HG02885 (cell line): ENCODE measurements around the gene ZNF423.

Experiments used
- ATAC-seq: cut with Tn5 transposase; IDR thresholded peaks from one replicate; pipeline ENCODE4 v1.9.1; 2021; ENCODE audit warnings: mild to moderate bottlenecking; ENCODE audit not compliant: unreplicated experiment, poor library complexity

The ZNF423 gene

DNA sequence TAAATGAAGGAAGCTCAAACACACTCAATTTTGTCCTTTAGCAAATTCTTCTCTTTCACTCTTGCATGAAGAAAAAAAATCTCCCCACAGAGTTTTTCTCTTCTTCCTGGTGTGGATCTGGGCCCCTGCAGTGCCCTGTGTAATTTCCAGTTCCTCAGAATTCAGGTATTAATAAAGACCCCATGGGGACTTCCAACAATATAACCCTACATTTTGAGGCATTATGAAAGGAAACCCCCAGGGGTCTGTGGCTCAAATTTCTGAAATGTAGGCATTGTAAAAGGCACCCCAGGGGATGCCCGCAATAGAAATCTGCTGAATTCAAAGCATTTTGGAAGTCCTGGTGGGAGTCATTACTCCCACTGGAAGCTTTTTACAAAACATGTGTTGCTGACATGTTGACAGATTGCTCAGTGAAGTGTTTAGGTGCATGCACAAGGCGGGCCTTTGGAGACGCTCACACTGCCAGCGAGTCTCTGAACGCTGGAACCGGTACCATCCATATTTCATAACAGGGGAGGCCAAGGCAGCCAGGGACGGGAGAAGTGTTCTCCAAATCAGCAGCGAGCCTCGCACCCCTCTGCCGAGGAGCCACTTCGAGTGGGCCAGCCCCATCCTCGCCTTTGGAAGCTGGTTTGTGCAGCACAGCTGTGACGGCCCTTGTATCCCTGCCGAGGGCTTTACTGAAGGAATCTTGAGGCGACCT is 154.0 kb downstream of the ZNF423 start:
- no peak for ATAC-seq

DNA sequence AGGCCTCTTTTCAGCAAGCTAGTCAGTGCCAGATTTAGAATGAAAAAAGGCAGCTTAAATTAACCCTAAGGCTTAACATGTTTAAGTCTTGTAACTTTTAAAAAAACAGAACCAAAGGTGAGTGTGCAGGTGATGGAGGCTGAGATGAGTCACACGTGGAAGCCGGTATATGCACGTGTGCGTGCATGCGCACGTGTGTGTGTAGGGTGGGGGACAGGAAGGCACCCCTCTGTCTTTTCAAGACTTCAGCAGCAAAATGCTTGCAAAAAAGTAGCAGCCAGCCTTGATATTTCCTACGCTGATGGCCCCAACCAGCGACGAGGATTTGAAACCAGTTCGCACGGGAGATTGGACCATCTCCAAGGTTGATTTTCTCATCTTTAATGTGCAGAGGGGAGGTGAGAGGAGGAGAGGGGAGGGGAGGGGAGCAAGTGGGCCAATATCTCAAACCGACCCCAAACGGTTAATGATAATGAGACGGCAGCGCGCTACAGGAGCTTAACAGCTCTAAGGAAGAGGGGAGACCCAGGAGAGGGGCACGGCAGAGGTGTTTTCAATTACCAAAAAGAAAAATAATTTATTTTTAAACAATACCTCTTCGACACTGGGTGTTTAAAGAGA is 154.7 kb downstream of the ZNF423 start:
- ATAC-seq, result no peak

DNA sequence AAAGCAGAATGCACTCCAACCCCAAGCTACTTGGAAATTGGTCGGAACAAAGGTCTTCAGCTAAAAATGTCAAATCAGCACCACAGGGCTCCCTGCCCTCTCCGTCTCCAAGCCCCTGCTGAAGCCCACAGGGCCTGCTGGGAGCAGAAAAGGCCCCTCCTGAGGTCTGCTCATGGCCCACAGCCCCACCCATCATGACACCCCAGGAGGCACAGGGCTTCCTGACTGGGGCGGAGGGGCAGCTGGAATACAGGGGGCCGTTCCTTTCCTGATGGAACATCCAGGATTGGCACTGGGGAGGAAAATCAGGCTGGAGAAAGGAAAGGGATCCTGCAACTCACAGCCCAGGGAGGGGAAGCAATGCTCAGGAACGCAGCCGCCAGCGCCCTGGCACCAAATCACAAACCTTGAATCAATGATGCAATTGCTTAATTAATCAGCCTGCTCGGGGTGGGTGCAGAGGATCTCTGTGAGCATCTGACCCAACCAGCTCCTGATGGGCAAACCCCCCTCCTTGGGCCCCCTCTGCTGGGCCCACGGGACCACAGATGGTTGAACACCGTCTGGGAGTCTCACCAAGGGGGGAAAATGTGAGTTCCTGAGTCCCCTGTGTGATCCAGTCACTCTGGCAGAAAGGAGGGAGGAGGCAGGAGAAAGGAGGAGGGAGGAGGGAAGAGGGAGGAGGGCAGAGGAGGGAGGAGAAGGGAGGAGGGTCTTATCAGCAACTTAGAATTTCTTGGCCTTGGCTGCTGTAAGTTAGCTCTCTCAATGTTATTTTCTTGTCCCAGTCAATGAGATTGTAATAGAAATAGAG is 155.5 kb downstream of the ZNF423 start:
- no peak for ATAC-seq

DNA sequence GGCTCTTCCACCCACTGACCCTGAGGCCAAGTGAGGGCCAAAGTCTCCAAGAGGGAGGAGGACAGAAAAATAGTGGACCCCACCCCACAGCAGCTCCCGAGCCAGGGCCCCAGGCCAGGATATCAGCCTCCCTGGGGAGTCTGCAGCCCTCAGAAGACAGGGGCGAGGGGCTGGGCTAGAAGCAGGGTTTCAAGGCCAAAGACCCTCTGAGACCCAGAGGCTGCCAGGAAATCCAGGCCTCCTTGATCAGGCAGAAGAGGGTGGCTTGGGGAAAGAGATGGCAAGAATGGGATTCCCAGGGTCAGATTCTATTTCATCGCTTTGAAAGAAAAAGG is 156.1 kb downstream of the ZNF423 start:
- ATAC-seq, result no peak

DNA sequence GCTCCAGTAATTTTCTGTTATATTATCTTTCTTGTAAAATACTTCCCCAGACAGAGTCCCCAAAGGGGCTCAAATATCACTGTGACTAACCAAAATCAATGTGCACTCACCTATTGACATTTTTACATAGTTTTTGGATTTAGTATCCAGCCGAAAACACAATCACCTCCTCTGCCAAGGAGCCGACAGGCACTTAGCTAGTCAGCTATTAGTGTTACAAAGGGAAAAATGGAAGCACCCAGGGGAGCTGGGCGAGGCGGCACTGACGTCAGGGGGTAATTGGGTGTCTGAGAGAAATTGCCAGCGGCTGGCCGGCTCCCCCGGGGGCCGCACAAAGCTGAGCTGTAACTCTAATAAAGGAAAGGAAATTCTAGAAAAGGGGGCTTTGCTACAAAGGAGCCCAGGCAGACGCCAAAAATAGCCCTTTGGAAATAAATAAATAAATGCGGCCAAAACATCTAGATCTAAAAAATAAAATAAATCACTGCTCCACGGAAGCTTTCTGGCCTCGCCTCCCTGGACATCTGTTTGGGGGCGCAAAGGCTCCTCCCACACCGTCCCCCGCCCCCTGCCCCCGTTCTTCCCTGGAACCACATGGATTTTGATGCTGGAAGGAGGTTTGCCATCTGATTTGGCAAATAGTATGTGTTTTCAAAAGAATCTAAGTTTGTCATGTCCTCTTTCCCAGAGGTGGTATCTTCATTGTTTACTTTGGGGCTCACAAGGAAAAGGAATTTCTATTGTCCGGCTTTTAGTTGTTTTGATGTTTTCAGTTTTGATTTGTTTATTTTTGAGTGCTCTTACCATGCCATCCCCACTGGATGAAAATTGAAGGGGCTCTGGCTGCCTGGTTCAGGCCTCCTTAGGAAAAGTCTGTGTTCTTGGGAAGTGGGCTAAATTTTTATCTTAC is 156.7 kb downstream of the ZNF423 start:
- ATAC-seq, result no peak

DNA sequence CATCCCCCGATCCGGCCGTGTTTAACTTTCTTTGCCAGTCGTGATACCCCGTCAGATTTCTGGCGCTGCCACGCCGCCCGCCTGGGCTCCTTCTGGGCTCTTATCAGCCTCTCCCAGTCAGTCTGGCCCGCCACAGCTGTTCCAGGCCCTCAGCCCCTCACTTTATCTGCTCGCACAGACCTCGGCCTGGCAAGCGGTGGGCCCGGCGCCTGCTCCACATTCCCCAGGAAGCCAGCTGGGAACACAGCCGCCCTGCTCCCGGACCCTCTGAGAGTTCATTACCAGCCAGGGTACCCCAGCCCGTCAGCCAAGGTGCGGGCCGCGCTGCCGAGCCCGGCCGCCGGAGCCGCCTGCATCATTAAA is 157.5 kb downstream of the ZNF423 start:
- ATAC-seq, result no peak

DNA sequence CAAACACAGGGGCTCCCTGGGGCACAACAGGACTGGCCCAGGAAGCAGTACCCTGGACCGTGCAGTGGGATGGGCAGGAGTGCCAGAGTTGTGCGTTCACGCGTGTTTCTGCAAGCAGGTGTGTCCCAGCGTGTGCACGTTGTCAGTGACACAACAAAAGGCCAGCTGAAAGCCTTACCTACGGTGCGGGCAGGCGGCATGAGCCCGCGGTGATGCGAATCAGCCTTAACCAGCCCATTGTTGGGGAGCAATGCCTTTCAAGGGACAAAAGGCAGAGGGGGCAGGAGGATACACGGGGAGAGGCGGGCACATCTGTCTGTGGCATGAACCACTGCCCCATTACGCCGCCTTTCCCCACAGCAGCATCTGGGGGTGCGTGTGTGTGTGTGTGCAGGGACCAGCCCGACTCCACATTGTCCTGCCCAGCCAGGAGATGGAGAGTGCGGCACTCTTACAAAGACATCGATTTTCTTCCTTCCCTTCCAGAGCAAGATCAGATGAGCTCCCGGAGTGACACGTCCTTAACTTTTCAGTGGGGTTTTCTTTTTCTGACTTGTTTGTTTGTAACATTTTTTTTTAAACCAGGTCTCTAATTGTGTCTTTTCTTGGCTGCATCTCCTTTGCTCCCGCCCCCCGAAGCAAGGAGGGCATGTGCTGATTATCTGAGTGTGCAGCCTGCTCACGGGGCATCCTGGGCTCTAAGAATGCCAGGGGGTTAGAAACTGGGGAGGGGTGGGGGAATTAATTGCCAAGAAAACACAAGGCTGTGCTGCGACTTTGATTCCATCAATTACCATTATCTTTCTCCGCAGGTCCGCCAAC is 158.1 kb downstream of the ZNF423 start:
- no peak for ATAC-seq

DNA sequence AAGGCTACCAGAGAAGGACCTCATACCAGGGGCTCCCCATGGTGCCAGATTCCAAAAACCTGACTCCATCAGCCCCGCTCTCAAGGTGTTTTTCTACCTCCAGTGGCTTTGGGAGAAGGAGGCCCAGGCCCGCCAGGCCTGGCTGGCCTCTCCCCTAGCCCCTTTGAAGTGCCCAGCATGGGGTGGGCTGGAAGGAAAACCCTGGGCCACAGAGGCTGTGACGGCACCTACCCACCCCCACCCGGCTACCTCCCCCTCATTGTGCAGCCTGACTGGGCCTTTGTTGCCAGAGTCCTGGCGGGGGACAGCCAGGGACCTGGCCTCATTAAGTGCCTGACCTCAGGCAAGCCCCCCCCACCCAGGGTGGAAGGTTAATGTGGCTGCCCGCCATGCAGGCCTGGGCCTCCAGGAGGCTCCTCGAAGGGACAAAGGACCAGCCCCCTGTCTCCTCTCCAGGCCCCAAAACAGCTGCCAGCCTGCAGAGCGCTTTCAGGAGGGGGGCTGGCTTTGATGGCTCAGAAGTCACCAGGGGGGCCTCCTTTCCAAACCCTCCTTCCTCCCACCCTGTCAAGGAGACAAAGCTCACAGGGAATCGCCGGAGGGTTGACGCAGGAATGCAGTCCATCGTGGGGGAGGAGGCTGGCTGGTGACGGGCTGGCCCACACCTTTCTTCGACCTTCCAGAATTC is 159.4 kb downstream of the ZNF423 start:
- ATAC-seq, result no peak

DNA sequence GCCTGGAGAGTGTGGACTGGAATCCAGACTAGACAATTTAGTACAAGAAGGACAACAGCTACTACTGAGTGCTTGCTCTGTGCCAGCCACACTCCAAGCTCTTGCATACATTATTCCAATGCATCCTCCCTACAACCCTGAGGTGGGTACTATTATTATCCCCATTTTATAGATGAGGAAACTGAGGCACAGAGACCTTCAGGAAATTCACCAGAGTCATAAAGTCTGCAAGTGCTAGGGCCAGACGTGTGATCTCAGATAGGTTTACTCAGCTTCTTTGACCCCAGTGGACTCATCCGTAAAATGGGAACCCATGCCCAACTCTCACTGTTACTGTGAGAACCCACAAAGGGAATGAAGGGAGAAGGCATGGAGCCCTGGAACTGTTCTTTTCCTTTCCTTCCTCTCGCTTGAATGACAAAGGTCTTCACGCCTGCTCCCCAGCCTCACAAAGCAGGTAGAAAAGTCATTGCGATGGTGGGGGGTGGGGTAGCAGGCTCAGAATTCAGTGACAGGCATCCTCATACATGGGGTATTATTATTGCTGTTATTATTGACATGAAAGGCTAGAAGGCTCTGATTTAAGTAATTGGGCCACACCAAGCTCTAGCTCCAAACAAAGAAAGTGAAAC is 160.0 kb downstream of the ZNF423 start:
- ATAC-seq, result no peak

DNA sequence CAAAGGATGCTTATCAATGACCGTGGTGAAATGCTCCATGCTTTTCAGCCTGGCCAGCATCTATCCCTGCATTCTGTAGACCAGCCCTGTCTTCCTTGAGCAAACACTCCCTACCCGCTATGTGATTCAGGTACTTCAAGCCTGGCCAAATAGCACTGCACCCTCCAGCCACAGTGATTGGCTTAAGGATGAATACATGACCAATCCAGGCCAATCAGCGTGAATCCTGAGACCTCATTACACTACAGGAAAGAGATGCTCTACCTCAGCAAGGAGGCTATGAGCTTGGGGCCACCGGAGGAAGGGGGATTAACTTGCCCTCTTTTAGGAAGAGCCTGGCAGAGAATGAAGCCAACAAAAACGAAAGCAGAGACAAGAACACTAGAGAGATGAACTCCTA is 162.5 kb downstream of the ZNF423 start:
- ATAC-seq, result no peak

DNA sequence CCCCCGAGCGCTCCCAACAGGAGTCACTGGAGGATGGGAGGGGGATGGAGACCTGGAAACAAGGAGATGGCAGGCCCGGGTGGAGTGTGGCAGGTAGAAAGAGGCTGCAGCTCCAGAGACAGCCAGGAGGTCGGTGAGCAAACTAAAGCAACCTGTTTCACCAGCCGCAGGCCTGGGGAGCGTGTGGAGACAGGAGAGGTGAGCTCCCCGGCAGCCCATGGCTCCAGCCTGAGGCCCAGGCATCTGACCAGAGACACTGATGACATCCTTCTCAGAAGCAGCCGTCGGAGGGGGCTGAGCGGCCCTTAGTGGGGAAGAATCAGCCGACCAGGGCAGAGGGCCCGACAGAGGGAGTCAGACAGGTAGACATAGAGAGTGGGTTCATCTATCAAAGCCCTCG is 165.1 kb downstream of the ZNF423 start:
- no peak for ATAC-seq

DNA sequence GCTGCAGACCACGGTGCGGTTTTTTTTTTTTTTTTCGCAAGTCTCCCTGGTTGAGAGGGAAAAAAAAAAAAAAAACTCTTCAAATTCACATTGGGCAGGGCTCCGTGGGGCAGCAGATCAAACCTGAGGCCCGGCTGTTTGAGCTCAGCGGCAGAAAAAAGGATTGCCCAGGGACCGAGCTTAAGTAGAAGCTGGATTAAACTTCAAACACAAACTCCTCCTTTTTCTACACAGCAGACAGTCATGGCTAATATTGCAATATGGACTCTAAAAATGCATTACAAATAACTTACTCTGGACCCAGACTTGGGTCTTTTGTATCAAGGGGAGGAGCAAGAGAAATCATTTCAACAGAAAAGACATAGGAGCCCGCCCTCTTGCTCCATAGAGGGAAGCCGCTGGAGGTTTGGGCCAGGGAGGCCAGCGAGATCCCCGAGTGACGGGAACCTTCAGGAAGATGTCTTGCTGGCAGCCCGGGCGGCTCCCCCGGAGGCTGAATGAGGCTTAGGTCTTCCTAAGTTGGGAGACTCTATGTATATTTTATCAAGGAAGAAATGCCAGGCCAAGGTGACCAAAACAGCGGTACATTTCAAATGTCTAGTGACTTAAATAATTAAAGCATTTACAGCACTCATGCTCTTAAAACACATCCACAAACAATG is 167.7 kb downstream of the ZNF423 start:
- ATAC-seq, result no peak

DNA sequence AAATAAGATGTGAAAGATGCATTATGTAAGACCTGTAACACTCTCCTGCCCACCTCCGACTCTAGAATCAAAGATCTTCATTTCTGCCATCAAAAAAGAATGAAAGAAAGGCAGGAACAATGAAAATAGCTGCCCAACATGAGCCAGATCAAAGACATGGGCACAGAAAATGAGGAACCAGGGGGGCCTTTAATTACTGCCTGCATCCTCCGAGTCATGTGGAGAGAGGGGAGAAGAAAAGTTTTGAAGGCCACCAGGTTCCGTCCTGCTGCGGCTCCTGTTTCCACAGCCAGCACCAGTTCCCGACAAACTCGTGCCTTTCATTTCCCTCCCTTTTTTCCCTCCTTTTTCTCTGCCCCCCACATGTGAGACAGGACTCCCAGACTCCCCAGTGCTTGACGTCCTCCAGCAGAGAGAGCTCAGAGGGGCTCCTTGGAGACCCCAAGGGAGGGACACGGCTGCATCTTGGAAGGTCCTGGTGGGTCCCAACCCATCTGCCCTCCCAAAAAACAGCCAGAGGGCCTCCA is 168.4 kb downstream of the ZNF423 start:
- ATAC-seq, result no peak

DNA sequence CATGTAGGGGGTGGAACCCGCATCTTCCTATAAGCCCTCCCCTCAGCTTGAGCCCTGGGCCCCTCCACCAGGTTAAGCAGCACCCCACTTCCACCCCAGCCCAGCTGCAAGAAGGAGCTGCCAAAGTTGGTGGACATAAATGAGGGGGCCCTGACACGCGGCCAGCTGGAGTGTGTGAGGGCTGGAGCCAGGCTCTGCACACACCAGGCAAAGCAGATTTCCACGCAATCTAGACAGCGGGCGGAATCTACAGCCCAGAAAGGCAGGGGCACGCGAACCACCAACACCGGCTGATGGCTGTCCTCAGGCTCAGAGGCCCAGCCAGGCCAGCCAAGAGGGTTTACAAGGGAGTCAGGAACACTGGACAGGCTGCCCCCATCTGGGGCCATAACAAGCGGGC is 171.2 kb downstream of the ZNF423 start:
- ATAC-seq, result no peak

DNA sequence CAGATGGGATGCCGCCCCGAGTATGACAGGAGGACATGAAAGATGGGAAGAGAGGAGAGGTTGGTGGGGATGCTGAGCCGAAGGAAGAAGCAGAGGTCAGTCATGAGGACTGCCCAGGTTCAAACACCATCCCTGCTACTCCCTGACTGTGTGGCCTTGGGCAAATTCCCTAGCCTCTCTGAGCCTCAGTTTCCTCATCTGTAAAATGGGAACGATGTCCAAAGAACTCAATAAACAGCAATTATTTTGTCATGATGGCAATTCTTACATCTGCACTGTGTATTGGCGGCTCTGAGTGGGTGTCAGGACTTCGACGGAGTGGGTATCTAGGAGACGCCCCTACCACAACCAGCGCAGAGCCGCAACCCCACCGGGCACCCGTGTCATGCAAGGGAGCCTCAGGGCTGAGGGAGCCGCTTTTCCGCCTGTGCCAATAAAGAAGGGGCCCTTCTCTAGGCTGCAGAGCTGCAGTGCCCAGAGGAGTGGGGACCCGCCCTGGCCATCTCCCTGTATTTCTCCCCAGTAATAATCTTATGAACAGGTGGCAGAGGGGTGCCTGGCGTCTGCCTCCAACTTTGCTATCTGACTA is 173.2 kb downstream of the ZNF423 start:
- no peak for ATAC-seq

DNA sequence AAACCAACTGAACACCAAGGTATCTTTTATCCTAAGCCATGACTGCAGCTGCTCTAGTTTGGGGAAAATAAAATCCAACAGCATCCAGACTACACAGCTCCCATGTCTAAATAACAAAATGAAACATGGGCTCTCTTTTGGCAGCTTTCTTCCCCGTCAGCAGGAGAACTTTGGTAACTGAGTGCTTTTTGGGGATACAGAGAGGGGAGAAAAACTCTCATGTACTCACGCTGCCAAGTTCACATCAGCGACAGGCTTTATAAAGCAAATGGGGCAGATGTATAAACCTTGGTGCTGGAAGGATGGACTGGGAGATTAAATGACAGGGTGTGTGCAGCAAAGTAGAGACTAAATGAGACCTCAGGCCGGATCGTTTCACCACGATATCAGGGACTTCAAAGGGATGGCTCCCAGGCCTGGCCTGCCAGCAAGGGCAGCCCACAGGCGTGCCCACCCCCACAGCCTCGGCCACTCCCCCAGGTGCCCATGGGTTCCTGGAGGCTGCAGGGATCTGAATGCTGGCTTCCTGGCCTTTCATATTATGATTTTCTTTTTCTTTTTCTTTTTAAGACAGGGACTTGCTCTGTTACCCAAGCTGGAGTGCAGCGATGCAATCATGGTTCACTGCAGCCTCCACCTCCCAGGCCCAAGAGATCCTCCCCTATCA is 174.6 kb downstream of the ZNF423 start:
- no peak for ATAC-seq

DNA sequence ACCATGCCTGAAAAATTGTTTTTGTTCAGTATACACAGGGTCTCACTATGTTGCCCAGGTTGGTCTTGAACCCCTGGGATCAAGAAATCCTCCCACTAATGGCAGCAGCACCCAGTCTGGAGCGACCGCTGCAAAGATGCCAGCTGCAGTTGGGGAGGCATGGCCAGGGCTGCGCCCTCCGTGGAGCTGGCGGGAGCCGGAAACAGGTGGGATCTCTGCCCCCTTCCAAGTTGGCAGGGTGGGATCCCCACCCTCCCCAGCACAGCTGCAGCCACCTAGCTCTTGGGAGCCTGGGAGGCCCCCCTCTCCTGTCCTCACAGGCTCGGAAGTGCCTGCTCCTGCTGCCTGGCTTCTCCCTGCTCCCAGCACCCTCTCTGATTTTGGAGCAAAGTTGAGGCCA is 176.8 kb downstream of the ZNF423 start:
- no peak for ATAC-seq
